Heart left ventricle (tissue), 13 donors: ENCODE results near the gene SH3BGR.

Experiments
- POLR2A ChIP-seq, 2 donors: fragments of 450-650 bp; IDR thresholded peaks; one replicate each; pipeline ENCODE4 v1.6.1; 2017; ENCODE audit warnings: antibody characterized with exemption in 2 of 2, mild to moderate bottlenecking in 2 of 2, moderate library complexity in 2 of 2
- TF ChIP-seq, protein P1 (sequence below), 12 donors: fragments of 200-600 bp; sonication (generic) in 4 of 12; IDR thresholded peaks; one replicate each; pipeline versions ENCODE4 v1.5.0 to v1.8.0; 2018 to 2022; ENCODE audit warnings: antibody characterized with exemption in 12 of 12, mild to moderate bottlenecking in 5 of 12
- donor health status: ischemic (EF 13 %, LVEDD 7.1; RV severe dilation, severe dysfunction).
- donor health status: DM: no; HTN: yes; CAD: no.
- donor health status: DM: no; HTN: no; CAD: no.
- donor health status: ischemic (EF 25% LVEDD 6.9; RV normal size, moderate dysfunction).
- donor health status: ischemic (EF 25% LVEDD 5.7; RV mildly dilated, moderate dysfunction).
- donor health status: ischemic (EF 35%, LVEDD 5.7; RV mildly dilated, moderate dysfunction).
- donor health status: nonischemic (EF 11% LVEDD 7.7; RV severe dilation, severe dysfunction).
- donor health status: DM: yes; HTN: yes; CAD: no.
- donor health status: PGD.
- donor health status: ischemic (EF 29% LVEDD 5.4; RV normal size, mild dysfunction).
- donor health status: nonischemic (EF 23%, LVEDD 6.1; RV moderate dilation, normal function).

DNA sequence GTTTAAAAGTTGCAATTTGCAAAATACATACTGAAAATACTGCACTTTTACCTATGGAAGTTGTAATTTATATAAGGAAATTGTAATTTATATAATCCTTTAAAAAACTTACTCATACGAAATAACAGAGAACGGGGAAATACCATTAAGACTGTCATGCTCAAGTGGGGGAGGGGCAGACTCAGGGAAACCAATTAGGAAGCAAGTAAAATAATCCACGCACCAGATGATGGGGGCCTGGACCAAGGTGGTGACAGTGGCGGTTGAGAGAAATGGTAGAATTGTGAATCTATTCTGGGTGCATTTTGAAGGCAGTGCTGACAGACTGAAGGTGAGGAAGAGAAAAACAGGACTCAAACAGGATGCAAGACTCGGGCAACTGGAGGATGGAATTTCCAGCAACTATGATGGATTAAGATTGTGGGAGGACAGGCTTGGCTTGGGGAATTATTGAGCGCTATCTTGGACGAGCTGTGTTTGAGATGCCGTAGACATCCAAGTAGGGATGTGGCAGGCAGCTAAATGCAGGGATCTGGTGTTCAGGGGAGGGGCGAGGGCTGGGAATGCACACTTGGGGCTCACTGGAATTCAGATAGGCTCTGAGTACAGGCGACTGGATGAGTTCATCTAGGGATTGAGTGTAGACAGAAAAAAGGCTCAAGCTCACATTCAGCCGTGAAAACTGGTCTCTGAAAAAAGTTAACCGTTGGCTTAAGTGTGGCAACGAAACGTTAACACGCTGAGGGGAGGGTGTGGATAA, 7.2 kb upstream of the SH3BGR start:
- TF ChIP-seq, protein P1, sequence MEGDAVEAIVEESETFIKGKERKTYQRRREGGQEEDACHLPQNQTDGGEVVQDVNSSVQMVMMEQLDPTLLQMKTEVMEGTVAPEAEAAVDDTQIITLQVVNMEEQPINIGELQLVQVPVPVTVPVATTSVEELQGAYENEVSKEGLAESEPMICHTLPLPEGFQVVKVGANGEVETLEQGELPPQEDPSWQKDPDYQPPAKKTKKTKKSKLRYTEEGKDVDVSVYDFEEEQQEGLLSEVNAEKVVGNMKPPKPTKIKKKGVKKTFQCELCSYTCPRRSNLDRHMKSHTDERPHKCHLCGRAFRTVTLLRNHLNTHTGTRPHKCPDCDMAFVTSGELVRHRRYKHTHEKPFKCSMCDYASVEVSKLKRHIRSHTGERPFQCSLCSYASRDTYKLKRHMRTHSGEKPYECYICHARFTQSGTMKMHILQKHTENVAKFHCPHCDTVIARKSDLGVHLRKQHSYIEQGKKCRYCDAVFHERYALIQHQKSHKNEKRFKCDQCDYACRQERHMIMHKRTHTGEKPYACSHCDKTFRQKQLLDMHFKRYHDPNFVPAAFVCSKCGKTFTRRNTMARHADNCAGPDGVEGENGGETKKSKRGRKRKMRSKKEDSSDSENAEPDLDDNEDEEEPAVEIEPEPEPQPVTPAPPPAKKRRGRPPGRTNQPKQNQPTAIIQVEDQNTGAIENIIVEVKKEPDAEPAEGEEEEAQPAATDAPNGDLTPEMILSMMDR (IDR thresholded peaks at IDR 0.05): no peak
- TF ChIP-seq POLR2A (IDR thresholded peaks at IDR 0.05): no peak
